ENCODE data around the gene RBMS1.

DNA sequence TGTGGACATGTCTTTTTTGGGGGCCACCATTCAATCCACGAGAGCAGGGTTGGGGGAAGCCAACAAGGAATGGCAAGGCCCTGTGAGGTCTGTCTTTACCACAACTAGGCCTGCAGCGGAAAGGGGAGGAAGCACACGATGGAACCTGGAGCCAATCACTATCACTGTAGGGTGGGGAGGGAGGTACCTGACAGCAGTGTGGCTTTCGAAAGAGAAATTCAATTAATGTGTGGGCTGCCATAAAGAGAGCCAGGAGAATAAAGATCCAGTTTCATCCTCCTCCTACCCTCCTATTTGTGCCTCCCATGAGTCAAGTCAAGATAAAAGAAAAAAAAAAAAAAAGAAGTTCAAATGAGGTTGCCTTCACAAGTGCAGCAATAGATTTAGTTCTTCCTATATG is 18.9 kb upstream of the RBMS1 start:
- TF ChIP-seq EZH2 (optimal IDR thresholded peaks at IDR 0.05; ENCODE audit: low read depth, low read length) (no peak), CTCF (IDR thresholded peaks at IDR 0.05; ENCODE audit: low read length) (no peak)

Data from MM.1S (cell line).